ENCODE results near the gene NUBP2.

DNA sequence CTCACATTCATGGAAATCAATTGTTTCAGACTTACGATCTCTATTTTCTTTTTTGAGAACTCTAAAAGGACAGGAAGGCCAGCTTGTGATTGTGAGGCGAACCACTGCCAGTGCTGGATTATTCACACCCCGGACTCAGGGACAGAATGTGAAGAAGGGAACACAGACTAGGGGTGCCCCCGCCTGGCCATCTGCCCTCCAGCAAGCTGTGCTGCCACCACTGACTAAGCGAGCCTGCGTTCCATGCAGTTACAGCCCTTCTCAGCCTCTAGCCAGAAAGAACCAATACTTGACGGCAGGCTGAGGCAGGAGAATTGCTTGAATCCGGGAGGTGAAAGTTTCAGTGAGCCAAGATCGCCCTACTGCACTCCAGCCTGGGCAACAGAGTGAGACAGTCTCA, 41.1 kb downstream of the NUBP2 start:
- TF ChIP-seq, protein P1, sequence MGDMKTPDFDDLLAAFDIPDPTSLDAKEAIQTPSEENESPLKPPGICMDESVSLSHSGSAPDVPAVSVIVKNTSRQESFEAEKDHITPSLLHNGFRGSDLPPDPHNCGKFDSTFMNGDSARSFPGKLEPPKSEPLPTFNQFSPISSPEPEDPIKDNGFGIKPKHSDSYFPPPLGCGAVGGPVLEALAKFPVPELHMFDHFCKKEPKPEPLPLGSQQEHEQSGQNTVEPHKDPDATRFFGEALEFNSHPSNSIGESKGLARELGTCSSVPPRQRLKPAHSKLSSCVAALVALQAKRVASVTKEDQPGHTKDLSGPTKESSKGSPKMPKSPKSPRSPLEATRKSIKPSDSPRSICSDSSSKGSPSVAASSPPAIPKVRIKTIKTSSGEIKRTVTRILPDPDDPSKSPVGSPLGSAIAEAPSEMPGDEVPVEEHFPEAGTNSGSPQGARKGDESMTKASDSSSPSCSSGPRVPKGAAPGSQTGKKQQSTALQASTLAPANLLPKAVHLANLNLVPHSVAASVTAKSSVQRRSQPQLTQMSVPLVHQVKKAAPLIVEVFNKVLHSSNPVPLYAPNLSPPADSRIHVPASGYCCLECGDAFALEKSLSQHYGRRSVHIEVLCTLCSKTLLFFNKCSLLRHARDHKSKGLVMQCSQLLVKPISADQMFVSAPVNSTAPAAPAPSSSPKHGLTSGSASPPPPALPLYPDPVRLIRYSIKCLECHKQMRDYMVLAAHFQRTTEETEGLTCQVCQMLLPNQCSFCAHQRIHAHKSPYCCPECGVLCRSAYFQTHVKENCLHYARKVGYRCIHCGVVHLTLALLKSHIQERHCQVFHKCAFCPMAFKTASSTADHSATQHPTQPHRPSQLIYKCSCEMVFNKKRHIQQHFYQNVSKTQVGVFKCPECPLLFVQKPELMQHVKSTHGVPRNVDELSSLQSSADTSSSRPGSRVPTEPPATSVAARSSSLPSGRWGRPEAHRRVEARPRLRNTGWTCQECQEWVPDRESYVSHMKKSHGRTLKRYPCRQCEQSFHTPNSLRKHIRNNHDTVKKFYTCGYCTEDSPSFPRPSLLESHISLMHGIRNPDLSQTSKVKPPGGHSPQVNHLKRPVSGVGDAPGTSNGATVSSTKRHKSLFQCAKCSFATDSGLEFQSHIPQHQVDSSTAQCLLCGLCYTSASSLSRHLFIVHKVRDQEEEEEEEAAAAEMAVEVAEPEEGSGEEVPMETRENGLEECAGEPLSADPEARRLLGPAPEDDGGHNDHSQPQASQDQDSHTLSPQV (IDR thresholded peaks at IDR 0.05) = no peak
- TF ChIP-seq, protein P2, sequence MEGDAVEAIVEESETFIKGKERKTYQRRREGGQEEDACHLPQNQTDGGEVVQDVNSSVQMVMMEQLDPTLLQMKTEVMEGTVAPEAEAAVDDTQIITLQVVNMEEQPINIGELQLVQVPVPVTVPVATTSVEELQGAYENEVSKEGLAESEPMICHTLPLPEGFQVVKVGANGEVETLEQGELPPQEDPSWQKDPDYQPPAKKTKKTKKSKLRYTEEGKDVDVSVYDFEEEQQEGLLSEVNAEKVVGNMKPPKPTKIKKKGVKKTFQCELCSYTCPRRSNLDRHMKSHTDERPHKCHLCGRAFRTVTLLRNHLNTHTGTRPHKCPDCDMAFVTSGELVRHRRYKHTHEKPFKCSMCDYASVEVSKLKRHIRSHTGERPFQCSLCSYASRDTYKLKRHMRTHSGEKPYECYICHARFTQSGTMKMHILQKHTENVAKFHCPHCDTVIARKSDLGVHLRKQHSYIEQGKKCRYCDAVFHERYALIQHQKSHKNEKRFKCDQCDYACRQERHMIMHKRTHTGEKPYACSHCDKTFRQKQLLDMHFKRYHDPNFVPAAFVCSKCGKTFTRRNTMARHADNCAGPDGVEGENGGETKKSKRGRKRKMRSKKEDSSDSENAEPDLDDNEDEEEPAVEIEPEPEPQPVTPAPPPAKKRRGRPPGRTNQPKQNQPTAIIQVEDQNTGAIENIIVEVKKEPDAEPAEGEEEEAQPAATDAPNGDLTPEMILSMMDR (IDR thresholded peaks at IDR 0.05 in 2 of 3, conservative IDR thresholded peaks at IDR 0.05 in 1 of 3; ENCODE audit: control insufficient read depth in 2 of 3, extremely low read depth in 1 of 3, insufficient read depth in 1 of 3, low read depth in 3 of 3, low read length in 3 of 3) = peak; percentile 27 to 43 (median 43); a peak in 4 of 6 replicates
- TF ChIP-seq ZNF274 (IDR thresholded peaks at IDR 0.05; ENCODE audit: insufficient read depth, insufficient read length) (no peak), POLR2AphosphoS5 (IDR thresholded peaks at IDR 0.05; ENCODE audit: low read length) (no peak), KDM1A (IDR thresholded peaks at IDR 0.05; ENCODE audit: borderline replicate concordance) (no peak), CHD2 (IDR thresholded peaks at IDR 0.05; ENCODE audit: borderline replicate concordance, low read depth, low read length) (no peak), CHD4 (IDR thresholded peaks at IDR 0.05) (no peak), ASH2L (IDR thresholded peaks at IDR 0.05; ENCODE audit: borderline replicate concordance, low read depth) (no peak), PML (IDR thresholded peaks at IDR 0.05; ENCODE audit: low read length) (no peak)
- TF ChIP-seq, protein P3, sequence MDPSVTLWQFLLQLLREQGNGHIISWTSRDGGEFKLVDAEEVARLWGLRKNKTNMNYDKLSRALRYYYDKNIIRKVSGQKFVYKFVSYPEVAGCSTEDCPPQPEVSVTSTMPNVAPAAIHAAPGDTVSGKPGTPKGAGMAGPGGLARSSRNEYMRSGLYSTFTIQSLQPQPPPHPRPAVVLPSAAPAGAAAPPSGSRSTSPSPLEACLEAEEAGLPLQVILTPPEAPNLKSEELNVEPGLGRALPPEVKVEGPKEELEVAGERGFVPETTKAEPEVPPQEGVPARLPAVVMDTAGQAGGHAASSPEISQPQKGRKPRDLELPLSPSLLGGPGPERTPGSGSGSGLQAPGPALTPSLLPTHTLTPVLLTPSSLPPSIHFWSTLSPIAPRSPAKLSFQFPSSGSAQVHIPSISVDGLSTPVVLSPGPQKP (IDR thresholded peaks at IDR 0.05; ENCODE audit: low read depth, low read length) = no peak
